ENCODE results near the gene ZNF584. TPM values are rescaled to one million over a fixed set of nuclear protein-coding genes. Genes with fewer than 3 reads are reported as not detected.

The ZNF584 gene
- total and polyA plus RNA-seq, 7 donors = 3.0 to 21.4 (median 8.2) TPM

GRCh38 chr19:58393725-58394033 is 14.8 kb upstream of the ZNF584 start:
- H3K4me3 ChIP-seq = no peak overlapping the region
- no peak for TF ChIP-seq POLR2A (IDR thresholded peaks at IDR 0.05)
- WGBS, 2 donors = 79 to 86% methylated on average over 4 of the region's 4 CpGs
- no peak overlapping the region for H3K27ac ChIP-seq
- H3K4me1 ChIP-seq = peaks cover 0 to 22% (median 14%) of the 10 kb centered on the region in 4 donors
- no peaks in the 10 kb centered on the region for H3K9me3 ChIP-seq
- no peak for DNase-seq
- intact Hi-C loops (cut with DNase I) = no loop called here
- H3K27me3 ChIP-seq = peaks cover 9 to 31% (median 26%) of the 10 kb centered on the region in 3 donors
- peaks cover 0 to 64% (median 35%) of the 10 kb centered on the region in 4 donors for H3K36me3 ChIP-seq

- WGBS, 2 donors = 65 to 69% methylated on average over 3 of the region's 3 CpGs
- no peaks in the 10 kb centered on the region for H3K9me3 ChIP-seq
- H3K36me3 ChIP-seq = peaks cover 0 to 54% (median 31%) of the 10 kb centered on the region in 4 donors
- intact Hi-C loops (cut with DNase I) = no loop called here
- no peak for DNase-seq
- peaks cover 0 to 16% (median 9%) of the 10 kb centered on the region in 4 donors for H3K4me1 ChIP-seq
- TF ChIP-seq EP300 (IDR thresholded peaks at IDR 0.05) (no peak), POLR2AphosphoS5 (IDR thresholded peaks at IDR 0.05) (no peak), CTCF (IDR thresholded peaks at IDR 0.05) (no peak), POLR2A (IDR thresholded peaks at IDR 0.05) (no peak)
- H3K27ac ChIP-seq = no peak overlapping the region
- no peak overlapping the region for H3K4me3 ChIP-seq
- H3K27me3 ChIP-seq = peaks cover 9 to 31% (median 26%) of the 10 kb centered on the region in 3 donors
Observed at GRCh38 chr19:58394821-58395219, 13.6 kb upstream of the ZNF584 start.

- Histone ChIP-seq H3K36me3 (peaks cover 0 to 49% (median 29%) of the 10 kb centered on the region in 4 donors), H3K9me3 (no peaks in the 10 kb centered on the region), H3K4me1 (peaks cover 0 to 18% (median 14%) of the 10 kb centered on the region in 4 donors), H3K4me3 (no peak within 1 kb of the TSS), H3K27ac (no peak within 1 kb of the TSS), H3K27me3 (peaks cover 9 to 31% (median 26%) of the 10 kb centered on the region in 3 donors)
- intact Hi-C loops (cut with DNase I) = no loop called here
- DNase-seq = no peak
- TF ChIP-seq POLR2AphosphoS5 (IDR thresholded peaks at IDR 0.05) (peak in 1 of 4 donors; percentile 6), POLR2A (IDR thresholded peaks at IDR 0.05) (no peak)
- 25 to 42% methylated on average over 21 of the region's 21 CpGs for WGBS, 2 donors
Observed at GRCh38 chr19:58395220-58395978, 13.1 kb upstream of the ZNF584 start, which contains the start of gene RNF225. RNF225 (plus strand) TSS chr19:58395656; CDS start chr19:58396090, 434 bp downstream.

- H3K27me3 ChIP-seq = peaks cover 9 to 31% (median 26%) of the 10 kb centered on the region in 3 donors
- WGBS, 2 donors = 5 to 6% methylated on average over 75 of the region's 75 CpGs
- no peak for DNase-seq
- H3K4me3 ChIP-seq = no peak overlapping the region
- H3K9me3 ChIP-seq = no peaks in the 10 kb centered on the region
- TF ChIP-seq POLR2A (IDR thresholded peaks at IDR 0.05) = no peak
- no peak for TF ChIP-seq EP300 (IDR thresholded peaks at IDR 0.05)
- TF ChIP-seq CTCF (IDR thresholded peaks at IDR 0.05) = no peak
- no peak for TF ChIP-seq POLR2AphosphoS5 (IDR thresholded peaks at IDR 0.05)
- peaks cover 0 to 23% (median 17%) of the 10 kb centered on the region in 4 donors for H3K4me1 ChIP-seq
- no peak overlapping the region for H3K27ac ChIP-seq
- H3K36me3 ChIP-seq = peaks cover 0 to 42% (median 28%) of the 10 kb centered on the region in 4 donors
- intact Hi-C loops (cut with DNase I) = no loop called here
Observed at GRCh38 chr19:58395979-58396627, 12.3 kb upstream of the ZNF584 start.

- 27 to 29% methylated on average over 58 of the region's 58 CpGs for WGBS, 2 donors
- peaks cover 9 to 31% (median 26%) of the 10 kb centered on the region in 3 donors for H3K27me3 ChIP-seq
- intact Hi-C loops (cut with DNase I) = no loop called here
- no peak overlapping the region for H3K27ac ChIP-seq
- TF ChIP-seq POLR2AphosphoS5 (IDR thresholded peaks at IDR 0.05) (no peak), CTCF (IDR thresholded peaks at IDR 0.05) (no peak), EP300 (IDR thresholded peaks at IDR 0.05) (no peak), POLR2A (IDR thresholded peaks at IDR 0.05) (no peak)
- peaks cover 0 to 26% (median 22%) of the 10 kb centered on the region in 4 donors for H3K4me1 ChIP-seq
- no peak for DNase-seq
- peaks cover 0 to 34% (median 26%) of the 10 kb centered on the region in 4 donors for H3K36me3 ChIP-seq
- no peak overlapping the region for H3K4me3 ChIP-seq
- no peaks in the 10 kb centered on the region for H3K9me3 ChIP-seq
Observed at GRCh38 chr19:58396691-58397532, 11.5 kb upstream of the ZNF584 start.

All from sigmoid colon (tissue), 7 donors.